Thyroid gland (tissue), 4 donors: Measurements from ENCODE around the gene PHF3. TPM values are rescaled to one million over a fixed set of nuclear protein-coding genes. Genes with fewer than 3 reads are reported as not detected.
A peak's percentile ranks its signal among the peaks of the same experiment; 100 is the strongest.

Experiments
- DNase-seq, 2 donors: peaks; one replicate each; pipeline ENCODE4 v3.0.0-alpha.2; 2019
- H3K27ac ChIP-seq, 3 donors: fragments of 200-600 bp; sonication (generic); 1 replicate in 2 of 3; 2 replicates in 1 of 3; pipeline ENCODE4 v1.5.1; 2016 to 2019; ENCODE audit warnings: mild to moderate bottlenecking in 1 of 3, moderate library complexity in 1 of 3
- H3K27me3 ChIP-seq: fragments of 200-600 bp; sonication (generic); one replicate; pipeline ENCODE4 v1.5.1; 2019
- H3K36me3 ChIP-seq, 2 donors: fragments of 200-600 bp; sonication (generic); one replicate each; pipeline ENCODE4 v1.5.1; 2016 to 2019
- H3K4me1 ChIP-seq, 2 donors: fragments of 200-600 bp; sonication (generic); one replicate each; pipeline ENCODE4 v1.5.1; 2017 to 2019
- H3K4me3 ChIP-seq, 3 donors: fragments of 200-600 bp; sonication (generic); replicated peaks in 1 of 3; 1 replicate in 2 of 3; 2 replicates in 1 of 3; pipeline ENCODE4 v1.5.1; 2016; ENCODE audit warnings: mild to moderate bottlenecking in 1 of 3
- H3K9me3 ChIP-seq: fragments of 200-600 bp; sonication (generic); one replicate; pipeline ENCODE4 v1.5.1; 2017
- CTCF ChIP-seq, 6 experiments: fragments of 200-600 bp in 3 of 6; fragments of 450-650 bp in 3 of 6; sonication (generic) in 3 of 6; IDR thresholded peaks; one replicate each; pipeline ENCODE4 v1.5.1; 2016 to 2019; ENCODE audit warnings: antibody characterized with exemption in 6 of 6, mild to moderate bottlenecking in 2 of 6, inconsistent platforms in 1 of 6, moderate library complexity in 1 of 6
- POLR2A ChIP-seq, 2 donors: fragments of 450-650 bp; IDR thresholded peaks; one replicate each; pipeline ENCODE4 v1.6.1; 2017; ENCODE audit warnings: antibody characterized with exemption in 2 of 2, mild to moderate bottlenecking in 2 of 2, moderate library complexity in 1 of 2
- WGBS, 2 donors: methylation state at CpG; one replicate each; pipeline ENCODE4 v1.1.5; 2017; 5-methylcytosine and 5-hydroxymethylcytosine counted together
- intact Hi-C: fragments of 100-400 bp; cut with DNase I; formaldehyde crosslinking; loops from one replicate; pipeline ENCODE4 v1.15.1; 2023
- total RNA-seq, 4 donors: library from RNA; depleted of rRNA; stranded (reverse); fragments of >200 nt; gene quantifications; one replicate each; pipeline ENCODE4 v1.2.3, GENCODE V29; 2016

The PHF3 gene
- total RNA-seq, 4 donors from 2014 or later, result 74.4 to 114 (median 89.6) TPM

DNA sequence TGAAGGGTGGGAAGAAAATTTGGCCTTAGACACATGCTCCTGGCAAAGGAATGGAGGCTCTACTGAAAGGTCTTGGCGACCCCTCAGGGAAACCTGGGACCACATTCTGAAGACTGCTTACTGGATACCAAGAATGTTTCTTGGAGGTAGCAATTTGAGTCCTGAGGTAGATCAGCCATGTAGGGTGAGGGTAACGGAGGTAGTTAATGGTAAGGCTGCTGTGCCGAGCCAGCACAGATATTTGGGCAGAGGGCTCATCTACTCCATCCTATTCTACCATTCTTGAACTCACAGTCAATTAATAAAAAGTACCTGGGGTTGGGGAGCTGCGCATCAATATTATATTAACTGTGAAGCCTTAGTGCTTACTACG, 401 bp upstream of the PHF3 start:
- peaks cover 34 to 35% of the 10 kb centered on the region in 2 donors for H3K4me1 ChIP-seq
- peak overlapping the region; percentile 98 to 99 (median 98) for H3K27ac ChIP-seq
- intact Hi-C loops, result no loop called here
- no peaks in the 10 kb centered on the region for H3K36me3 ChIP-seq
- TF ChIP-seq POLR2A (IDR thresholded peaks at IDR 0.05), result no peak
- TF ChIP-seq CTCF (IDR thresholded peaks at IDR 0.05), result no peak
- 2 to 4% methylated on average over 5 of the region's 5 CpGs for WGBS, 2 donors
- DNase-seq, result no peak
- H3K9me3 ChIP-seq, result no peaks in the 10 kb centered on the region
- H3K27me3 ChIP-seq, result no peaks in the 10 kb centered on the region
- peak overlapping the region; percentile 44 to 94 (median 90) for H3K4me3 ChIP-seq

DNA sequence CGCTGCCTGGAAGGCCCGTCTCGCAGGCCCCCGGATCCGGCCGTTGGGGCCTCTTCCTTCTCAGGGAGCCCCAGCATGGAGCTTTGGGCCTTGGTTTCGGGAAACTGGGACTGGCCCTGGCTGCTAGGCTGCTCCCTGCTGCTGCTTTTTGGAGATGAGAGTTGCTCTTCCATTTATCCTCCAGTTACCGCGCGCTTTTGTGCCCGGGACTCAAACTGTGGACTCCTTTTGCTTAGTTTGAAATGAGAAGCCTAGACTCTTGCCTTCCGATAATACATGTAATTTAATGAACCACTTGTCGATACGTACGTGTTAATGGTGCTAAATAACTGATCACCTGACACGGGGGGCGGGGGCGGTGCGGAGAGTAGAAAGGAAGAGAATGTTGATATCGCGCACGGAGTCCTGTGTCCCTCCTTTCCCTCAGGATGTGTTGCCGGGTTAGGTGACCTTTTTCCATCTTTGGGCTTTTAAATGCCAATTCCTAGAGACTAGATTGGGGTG, 968 bp downstream of the PHF3 start:
- TF ChIP-seq POLR2A (IDR thresholded peaks at IDR 0.05) (no peak), CTCF (IDR thresholded peaks at IDR 0.05) (no peak)
- Histone ChIP-seq H3K27ac (peak overlapping the region; percentile 98 to 99 (median 98)), H3K27me3 (no peaks in the 10 kb centered on the region), H3K36me3 (no peaks in the 10 kb centered on the region), H3K4me1 (peaks cover 39 to 43% of the 10 kb centered on the region in 2 donors), H3K9me3 (no peaks in the 10 kb centered on the region), H3K4me3 (peak overlapping the region; percentile 44 to 94 (median 90))
- 1 to 2% methylated on average over 17 to 19 of the region's 23 CpGs for WGBS, 2 donors
- intact Hi-C loops, result no loop called here
- DNase-seq, result peak; percentile 71 to 73

GRCh38 chr6:63637865-63638445, 2.4 kb downstream of the PHF3 start:
- Histone ChIP-seq H3K36me3 (no peaks in the 10 kb centered on the region), H3K27me3 (no peaks in the 10 kb centered on the region), H3K9me3 (no peaks in the 10 kb centered on the region), H3K4me3 (no peak overlapping the region), H3K4me1 (peaks cover 39 to 43% of the 10 kb centered on the region in 2 donors), H3K27ac (no peak overlapping the region)
- TF ChIP-seq POLR2A (IDR thresholded peaks at IDR 0.05), result no peak
- no peak for TF ChIP-seq CTCF (IDR thresholded peaks at IDR 0.05)
- WGBS, 2 donors, result 52 to 54% methylated on average over 2 of the region's 2 CpGs
- DNase-seq, result no peak
- intact Hi-C loops, result no loop called here

DNA sequence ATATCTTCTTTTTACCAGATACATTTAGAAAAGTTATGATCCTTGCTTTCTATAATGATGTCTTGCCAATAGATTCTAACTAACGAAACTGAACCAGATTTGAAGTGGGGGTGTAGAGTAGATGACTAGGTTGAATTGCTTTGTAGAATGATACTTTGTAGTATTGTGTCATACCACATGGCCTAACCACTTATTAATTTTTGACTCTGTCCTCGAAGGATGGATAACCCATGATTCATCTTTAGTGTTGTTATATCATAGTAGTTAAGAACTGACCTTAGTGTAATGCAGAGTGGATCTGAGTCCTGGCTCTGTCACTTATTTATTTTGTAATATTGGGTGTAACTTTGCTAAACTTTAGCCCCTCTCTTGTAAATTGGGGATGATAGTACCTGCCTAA, 4.5 kb downstream of the PHF3 start:
- intact Hi-C loops, result no loop called here
- no peak overlapping the region for H3K4me3 ChIP-seq
- DNase-seq, result no peak
- H3K27ac ChIP-seq, result no peak overlapping the region
- H3K4me1 ChIP-seq, result peaks cover 39 to 48% of the 10 kb centered on the region in 2 donors
- H3K27me3 ChIP-seq, result no peaks in the 10 kb centered on the region
- H3K36me3 ChIP-seq, result no peaks in the 10 kb centered on the region
- TF ChIP-seq POLR2A (IDR thresholded peaks at IDR 0.05) (no peak), CTCF (IDR thresholded peaks at IDR 0.05) (no peak)
- 76 to 80% methylated on average over 2 of the region's 2 CpGs for WGBS, 2 donors
- no peaks in the 10 kb centered on the region for H3K9me3 ChIP-seq

GRCh38 chr6:63643862-63644261, 8.3 kb downstream of the PHF3 start:
- intact Hi-C loops, result no loop called here
- H3K9me3 ChIP-seq, result no peaks in the 10 kb centered on the region
- WGBS, 2 donors, result 32 to 33% methylated on average over 1 of the region's 1 CpG
- H3K27me3 ChIP-seq, result no peaks in the 10 kb centered on the region
- H3K36me3 ChIP-seq, result no peaks in the 10 kb centered on the region
- no peak overlapping the region for H3K4me3 ChIP-seq
- DNase-seq, result no peak
- TF ChIP-seq POLR2A (IDR thresholded peaks at IDR 0.05) (no peak), CTCF (IDR thresholded peaks at IDR 0.05) (no peak)
- no peak overlapping the region for H3K27ac ChIP-seq
- H3K4me1 ChIP-seq, result peaks cover 30 to 37% of the 10 kb centered on the region in 2 donors
